ENCODE data around the gene POLD4.
A peak's percentile ranks its signal among the peaks of the same experiment; 100 is the strongest.
"Not testable (repeated sequence)": the region's sequence is repeated elsewhere in the genome, so short reads cannot be mapped to it uniquely, and the experiment has no call there.

The POLD4 gene

DNA sequence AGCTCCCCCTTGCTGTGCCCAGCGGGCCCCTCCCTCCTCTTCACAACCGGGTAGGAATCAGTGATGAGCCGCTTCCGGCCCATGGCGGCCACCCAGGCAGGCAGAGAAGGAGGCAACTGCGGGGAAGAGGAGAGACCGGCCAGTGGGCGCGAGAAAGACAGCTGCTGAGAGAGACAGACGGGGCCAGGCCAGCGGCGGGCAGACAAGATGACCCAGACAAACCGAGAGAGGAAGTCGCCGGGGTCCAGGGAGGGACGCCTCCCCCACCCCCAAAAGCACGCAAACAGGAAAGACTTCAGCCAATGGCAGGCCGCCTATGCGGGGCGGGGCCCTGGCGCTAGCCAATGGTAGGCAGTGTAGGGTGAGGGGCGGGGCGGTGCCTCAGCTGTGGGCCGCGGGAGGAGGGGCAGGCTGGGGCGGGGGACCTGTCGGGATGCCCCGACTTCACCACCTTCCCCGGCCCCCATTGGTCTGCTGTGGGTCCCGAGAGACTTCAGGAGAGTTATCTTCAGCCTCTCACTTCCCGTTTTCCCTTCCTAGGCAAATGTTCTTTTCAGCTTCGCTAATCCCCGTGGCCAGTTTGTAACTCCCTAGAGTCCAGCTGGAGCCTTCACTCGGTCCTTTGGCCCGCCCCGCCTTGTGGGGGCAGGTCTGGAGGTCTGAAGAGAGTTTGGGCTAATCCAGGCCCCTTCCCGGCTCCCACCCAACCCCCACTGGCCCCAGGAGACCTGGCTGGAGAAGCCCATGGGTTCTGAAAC lies at the start of gene POLD4:
Gene POLD4, minus strand, starts transcription at position 230 of the 758 bp plus-strand sequence. Its CDS starts 147 bp downstream, at position 83.
- DNase-seq (ENCODE audit: low read depth in 2 of 3, low spot score in 1 of 3) = peak; percentile 88 to 95 (median 93)

DNA sequence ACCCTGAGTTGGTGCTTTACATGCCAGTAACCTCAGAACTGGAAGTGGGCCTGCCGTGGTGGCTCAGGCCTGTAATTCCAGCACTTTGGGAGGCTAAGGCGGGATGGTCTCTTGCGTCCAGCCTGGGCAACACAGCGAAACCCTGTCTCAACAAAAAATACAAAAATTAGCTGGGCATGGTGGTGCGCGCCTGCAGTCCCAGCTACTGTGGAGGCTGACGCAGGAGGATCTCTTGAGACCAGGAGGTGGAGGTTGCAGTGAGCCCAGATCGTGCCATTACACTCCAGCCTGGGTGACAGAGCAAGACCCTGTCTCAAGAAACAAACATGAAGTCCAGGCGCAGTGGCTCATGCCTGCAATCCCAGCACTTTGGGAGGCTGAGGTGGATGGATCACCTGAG lies 49.7 kb upstream of the POLD4 start:
- DNase-seq (ENCODE audit: low read depth in 2 of 3, low spot score in 1 of 3) = not testable (repeated sequence)

DNA sequence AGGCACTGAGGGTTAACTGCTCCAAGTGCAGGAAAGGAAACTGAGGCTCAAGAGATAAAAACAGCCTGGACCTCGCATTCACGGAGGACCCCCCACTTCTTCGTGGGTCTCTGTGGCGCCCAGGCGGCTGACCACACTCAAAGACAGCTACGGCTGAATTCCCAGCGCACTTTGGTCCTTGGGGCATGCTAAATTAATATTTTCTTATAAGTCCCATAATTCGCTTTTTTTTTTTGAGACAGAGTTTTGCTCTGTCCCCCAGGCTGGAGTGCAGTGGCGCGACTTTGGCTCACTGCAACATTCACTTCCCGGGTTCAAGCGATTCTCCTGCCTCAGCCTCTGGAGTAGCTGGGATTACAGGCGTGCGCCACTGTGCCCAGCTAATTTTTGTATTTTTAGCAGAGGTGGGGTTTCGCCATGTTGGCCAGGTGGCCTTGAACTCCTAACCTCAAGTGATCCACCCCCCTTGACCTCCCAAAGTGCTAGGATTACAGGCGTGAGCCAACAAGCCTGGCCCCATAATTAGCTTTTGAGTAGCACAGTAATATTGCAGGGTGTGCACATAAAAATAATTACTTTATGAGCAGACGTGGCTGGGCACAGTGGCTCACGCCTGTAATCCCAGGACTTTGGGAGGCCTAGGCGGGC lies 49.0 kb upstream of the POLD4 start:
- not testable (repeated sequence) for DNase-seq (ENCODE audit: low read depth in 2 of 3, low spot score in 1 of 3)

DNA sequence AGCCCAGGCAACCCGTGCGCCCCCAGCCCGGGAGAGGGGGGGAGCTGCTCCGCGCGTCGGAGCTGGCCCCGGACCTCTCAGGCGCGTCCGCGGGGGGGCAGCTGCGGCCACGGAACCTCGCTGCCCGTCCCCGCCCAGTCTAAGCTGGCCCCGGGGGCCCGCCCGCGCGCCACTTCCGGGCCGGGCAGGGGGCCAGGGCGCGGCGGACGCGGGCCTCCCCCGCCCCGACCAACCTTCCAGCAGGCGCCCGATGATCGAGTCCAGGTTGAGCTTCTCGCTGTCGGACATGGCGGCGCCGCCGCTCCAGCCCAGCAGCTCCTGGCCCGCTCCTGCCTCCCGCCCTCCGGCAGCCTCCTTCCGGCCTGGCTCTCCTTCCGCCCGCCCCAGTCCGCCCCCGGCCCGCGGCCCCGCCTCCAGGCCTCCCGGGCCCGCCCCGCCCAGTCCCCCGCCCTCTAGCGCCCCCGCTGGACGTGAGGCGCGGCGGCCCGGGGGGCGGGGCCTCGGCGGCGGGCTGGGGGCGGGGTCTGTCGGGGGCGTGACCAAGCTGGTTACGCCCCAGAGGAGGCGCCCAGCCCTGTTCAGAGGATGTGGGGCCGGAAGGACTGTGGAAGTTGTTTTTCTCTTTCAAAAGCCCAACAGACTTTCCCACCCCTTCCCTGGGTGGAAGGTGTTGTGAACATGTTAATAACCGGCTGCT lies 48.3 kb upstream of the POLD4 start, which contains the start of gene PPP1CA:
Gene PPP1CA, minus strand, starts transcription at position 364 of the 697 bp plus-strand sequence. Its CDS starts 76 bp downstream, at position 288.
- DNase-seq (ENCODE audit: low read depth in 2 of 3, low spot score in 1 of 3) = peak; percentile 83 to 92 (median 88)

DNA sequence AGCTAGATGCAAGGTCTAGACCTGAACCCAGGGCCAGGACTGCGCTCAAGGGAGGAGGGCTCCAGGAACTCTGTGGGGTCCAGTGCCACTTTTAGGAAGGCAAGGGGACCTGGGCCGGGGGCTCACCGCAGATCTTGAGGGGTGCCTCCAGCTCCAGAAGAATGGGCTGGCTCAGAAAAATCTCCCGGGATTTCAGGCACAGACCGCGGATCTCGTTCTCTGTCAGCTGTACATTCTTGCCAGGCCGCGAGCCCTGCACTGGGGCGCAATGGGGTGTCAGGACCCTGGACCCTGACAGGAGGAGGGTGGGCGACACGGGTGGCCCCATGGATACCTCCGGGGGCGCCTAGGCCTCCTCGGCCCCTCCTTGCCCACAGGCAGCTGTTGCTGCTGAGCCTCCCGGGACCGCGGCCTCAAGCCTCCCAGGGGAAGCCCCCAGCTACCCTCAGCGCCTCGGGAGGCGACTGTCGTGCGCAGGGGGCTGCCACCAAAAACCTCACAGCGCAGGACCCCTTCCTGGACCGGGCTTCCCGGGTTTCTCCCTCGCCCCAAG lies 47.7 kb upstream of the POLD4 start:
- DNase-seq (ENCODE audit: low read depth in 2 of 3, low spot score in 1 of 3) = no peak

DNA sequence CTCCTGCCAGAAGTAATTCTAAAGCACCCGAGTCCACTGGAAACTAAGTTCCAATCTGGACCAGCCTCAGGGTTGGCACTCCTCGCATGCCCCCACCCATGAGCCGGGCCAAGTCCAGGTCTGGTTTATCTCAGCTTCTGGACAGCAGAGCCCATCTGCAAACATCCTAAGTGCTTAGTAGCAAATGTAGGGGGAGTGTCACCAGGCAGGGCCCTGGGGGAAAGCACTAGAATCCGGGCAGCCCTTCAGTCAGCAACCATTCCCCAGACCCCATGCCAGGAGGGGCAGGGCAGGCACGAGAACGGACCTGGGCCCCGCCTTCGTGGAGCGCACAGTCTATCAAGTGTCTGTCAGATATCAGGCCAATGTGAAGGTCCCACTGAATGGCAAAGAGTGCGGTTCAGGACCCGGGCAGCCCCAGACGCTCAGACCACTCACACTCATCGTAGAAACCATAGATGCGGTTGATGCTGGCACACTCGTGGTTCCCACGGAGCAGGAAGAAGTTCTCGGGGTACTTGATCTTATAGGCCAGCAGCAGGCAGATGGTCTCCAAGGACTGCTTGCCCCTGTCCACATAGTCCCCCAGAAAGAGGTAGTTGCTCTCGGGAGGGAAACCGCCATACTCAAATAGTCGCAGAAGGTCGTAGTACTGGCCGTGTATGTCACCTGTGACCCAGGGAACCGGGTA lies 47.0 kb upstream of the POLD4 start:
- DNase-seq (ENCODE audit: low read depth in 2 of 3, low spot score in 1 of 3) = no peak

DNA sequence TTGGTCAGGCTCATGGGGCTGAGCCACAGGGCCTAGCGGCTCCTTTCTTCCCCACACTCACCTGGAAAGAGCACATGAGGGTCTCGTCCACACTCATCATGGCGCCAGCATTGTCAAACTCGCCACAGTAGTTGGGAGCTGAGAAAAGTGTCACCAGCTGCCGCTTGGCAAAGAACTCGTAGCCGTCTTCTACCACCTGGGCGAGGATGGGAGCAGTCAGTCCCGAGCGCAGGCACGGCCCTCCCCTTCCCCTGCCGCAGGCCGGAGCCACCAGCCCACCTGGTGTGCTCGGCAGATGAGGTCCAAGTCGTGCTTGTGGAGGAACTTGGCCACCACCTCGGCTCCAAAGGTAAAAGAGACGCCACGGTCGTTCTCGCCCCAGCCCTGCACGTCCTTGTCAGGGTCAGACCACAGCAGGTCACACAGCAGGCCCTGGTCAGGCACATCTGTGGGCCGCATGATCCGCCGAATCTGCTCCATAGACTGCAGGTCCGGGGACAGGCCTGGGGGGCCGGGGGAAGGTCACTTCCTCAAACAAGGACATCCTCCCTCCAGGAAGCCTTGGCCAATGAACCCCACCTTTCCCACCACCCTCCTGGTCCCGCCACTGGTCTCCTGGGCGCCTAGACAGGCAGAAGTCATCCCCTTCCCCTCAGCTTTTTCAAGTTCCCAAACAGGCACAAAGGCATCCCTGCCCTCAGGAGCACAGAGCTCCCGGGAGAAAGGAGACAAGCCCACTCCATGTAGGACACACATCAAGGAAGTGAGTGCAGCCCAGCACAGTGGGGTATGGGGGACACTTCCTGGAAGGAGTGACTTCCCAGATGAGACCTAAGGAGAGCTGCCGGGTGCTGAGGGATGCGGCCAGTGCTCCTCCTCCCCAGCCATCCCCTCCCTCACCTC lies 45.6 kb upstream of the POLD4 start:
- DNase-seq (ENCODE audit: low read depth in 2 of 3, low spot score in 1 of 3) = no peak

DNA sequence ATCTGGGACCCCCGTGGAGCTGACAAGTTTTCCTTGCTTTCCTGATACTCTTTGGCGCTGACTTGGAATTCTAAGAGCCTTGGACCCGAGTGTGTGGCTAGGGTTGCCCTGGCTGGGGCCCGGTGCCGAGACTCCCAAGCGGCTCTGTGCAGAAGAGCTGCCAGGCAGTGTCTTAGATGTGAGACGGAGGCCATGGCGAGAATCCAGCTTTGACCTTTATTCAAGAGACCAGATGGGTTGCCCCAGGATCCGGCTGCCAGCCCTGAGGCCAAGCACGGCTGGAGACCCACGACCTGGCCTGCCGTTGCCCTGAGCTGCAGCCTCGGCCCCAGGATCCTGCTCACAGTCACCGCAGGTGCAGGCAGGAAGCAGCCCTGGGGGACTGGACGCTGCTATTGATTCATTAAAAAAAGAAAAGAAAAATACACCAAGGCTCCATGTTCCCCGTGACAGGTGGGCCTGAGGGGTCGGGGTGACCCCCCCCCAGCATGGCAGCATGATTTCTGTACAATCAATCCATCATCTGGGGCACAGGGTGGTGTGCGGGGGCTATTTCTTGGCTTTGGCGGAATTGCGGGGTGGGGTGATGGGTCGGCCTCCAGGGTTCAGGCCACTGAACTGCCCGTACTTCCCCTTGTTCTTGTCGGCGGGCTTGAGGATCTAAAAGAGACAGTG lies 44.8 kb upstream of the POLD4 start:
- DNase-seq (ENCODE audit: low read depth in 2 of 3, low spot score in 1 of 3) = no peak

DNA sequence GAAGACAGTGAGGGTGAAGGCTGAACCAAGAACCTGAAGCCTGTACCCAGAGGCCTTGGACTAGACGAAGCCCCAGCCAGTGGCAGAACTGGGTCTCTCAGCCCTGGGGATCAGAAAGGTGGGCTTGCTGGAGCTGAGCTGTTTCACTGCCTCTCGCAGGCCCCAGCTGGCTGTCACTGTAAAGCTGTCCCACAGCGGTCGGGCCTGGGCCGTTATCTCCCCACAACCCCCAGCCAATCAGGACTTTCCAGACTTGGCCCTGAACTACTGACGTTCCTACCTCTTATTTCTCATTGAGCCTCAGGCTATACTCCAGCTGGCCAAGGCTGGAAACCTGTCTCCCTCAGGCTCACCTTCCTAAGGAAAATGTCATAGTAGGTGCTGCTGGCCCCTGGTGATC lies 44.2 kb upstream of the POLD4 start:
- no peak for DNase-seq (ENCODE audit: low read depth in 2 of 3, low spot score in 1 of 3)

DNA sequence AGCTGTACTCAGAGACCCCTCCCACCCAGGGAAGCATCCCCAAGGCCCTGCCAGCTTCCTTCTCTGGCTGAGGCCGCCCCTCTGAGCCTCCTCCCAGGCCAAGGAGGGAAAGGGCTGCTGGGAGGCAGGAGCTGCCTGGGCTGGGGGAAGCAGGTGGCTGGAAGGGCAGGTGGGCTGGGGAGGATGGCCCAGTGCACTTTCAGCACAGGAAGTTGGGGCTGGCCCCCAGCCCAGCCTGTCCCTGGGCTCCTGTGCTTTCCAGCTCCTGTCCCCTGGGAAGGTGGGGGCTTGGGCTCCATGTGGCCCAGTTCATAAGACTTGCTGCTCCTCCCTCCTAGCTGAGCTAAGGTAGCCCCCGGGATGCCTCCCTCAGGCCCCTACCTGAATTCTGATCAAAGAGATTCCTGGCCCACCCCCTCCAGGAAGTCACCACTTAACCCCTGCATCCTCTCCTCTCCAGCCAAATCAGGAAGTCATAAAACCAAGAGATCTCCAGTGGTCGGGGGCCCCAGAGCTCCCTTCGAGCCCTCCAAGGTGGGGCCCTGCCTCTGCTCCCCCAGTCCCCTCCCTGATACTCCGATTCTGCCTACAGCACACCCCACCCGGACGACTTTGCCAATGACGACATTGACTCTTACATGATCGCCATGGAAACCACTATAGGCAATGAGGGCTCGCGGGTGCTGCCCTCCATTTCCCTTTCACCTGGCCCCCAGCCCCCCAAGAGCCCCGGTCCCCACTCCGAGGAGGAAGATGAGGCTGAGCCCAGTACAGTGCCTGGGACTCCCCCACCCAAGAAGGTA lies 43.4 kb upstream of the POLD4 start:
- DNase-seq (ENCODE audit: low read depth in 2 of 3, low spot score in 1 of 3) = no peak

DNA sequence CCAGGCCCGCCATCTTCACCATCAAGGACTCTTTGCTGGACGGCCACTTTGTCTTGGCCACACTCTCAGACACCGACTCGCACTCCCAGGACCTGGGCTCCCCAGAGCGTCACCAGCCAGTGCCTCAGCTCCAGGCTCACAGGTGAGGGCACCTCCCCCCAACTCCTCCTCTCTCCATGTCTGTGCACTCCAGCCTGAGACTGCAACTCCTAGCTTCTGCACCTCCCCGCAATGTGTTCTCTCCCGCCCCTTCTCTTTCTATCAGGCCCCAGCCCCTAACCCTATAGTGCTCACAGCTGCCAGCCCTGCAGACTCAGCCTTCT lies 42.9 kb upstream of the POLD4 start:
- no peak for DNase-seq (ENCODE audit: low read depth in 2 of 3, low spot score in 1 of 3)

DNA sequence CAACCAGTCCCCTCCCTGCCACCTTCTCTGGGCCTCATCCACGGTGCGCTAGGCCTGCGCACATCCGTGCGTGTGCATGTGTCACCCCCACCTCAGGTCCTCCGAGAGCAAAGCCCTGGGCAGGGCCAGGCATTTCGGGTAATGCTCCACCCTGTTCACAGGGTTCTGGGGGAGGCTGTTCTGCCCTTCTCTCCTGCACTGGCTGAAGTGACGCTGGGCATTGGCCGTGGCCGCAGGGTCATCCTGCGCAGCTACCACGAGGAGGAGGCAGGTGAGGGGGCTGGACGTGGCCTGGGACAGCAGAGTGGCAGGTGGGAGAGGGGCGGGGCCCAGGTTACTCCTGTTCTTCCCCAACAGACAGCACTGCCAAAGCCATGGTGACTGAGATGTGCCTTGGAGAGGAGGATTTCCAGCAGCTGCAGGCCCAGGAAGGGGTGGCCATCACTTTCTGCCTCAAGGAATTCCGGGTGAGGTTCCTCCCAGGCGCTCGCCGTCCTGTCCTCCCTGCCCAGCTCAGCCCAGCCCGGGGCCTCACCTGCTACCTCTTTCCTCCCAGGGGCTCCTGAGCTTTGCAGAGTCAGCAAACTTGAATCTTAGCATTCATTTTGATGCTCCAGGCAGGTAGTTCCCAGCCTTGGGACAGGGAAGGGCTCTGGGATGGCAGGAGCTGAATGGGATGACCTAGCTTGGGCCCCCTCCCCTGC lies 42.4 kb upstream of the POLD4 start:
- DNase-seq (ENCODE audit: low read depth in 2 of 3, low spot score in 1 of 3) = no peak

DNA sequence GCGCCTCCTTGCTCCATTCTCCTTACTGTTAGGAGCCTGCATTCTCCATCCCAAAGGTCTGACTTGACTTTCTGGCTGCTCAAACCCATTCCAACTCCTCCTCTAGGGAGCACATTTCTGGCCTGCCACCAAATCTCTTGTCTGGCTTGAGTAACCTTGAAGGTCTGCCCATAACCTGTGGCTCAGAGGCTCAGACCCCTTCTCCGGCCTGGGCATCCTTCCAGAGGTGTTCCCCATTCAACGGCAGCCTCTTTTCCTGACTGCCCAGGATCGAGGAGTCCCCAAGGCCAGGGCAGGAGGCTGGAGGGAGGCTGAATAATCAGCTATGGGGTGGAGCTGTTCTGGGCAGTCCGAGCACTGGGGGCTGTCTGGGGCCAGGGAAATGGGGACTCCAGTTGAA lies 40.6 kb upstream of the POLD4 start:
- DNase-seq (ENCODE audit: low read depth in 2 of 3, low spot score in 1 of 3) = no peak

DNA sequence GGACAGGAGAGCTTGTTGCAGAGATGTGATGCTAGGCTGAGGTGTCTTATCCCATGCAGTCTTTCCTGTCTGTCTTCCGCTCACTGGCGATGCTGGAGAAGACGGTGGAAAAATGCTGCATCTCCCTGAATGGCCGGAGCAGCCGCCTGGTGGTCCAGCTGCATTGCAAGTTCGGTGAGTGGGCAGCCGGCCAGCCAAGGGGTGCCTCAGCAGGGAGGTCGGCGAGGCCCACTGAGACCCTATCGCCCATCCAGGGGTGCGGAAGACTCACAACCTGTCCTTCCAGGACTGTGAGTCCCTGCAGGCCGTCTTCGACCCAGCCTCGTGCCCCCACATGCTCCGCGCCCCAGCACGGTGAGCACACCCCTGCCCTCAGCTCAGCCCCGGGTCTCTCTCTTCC lies 40.1 kb upstream of the POLD4 start:
- DNase-seq (ENCODE audit: low read depth in 2 of 3, low spot score in 1 of 3) = no peak

DNA sequence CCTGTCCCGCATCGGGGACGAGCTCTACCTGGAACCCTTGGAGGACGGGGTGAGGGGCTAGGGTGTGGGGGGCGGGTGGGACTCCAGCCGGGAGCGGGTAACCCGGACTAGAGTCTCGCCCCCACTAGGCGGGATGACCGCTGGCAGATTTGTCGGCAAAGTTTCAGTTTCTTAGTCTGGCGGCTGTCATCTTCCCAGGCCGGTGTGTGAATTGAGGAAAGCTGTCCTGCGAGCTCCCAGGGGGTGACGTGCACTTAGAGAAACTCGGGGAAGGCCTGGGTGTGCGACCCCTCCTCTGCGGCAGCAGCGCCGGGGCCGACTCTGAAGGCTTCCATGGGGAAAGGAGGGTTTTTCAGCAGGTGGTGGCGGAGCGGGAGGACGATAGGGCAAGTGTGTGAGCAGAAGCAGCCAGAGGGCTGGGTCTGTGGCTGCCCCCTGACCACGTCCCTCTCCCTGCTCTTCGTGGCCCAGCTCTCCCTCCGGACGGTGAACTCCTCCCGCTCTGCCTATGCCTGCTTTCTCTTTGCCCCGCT lies 38.9 kb upstream of the POLD4 start:
- no peak for DNase-seq (ENCODE audit: low read depth in 2 of 3, low spot score in 1 of 3)

DNA sequence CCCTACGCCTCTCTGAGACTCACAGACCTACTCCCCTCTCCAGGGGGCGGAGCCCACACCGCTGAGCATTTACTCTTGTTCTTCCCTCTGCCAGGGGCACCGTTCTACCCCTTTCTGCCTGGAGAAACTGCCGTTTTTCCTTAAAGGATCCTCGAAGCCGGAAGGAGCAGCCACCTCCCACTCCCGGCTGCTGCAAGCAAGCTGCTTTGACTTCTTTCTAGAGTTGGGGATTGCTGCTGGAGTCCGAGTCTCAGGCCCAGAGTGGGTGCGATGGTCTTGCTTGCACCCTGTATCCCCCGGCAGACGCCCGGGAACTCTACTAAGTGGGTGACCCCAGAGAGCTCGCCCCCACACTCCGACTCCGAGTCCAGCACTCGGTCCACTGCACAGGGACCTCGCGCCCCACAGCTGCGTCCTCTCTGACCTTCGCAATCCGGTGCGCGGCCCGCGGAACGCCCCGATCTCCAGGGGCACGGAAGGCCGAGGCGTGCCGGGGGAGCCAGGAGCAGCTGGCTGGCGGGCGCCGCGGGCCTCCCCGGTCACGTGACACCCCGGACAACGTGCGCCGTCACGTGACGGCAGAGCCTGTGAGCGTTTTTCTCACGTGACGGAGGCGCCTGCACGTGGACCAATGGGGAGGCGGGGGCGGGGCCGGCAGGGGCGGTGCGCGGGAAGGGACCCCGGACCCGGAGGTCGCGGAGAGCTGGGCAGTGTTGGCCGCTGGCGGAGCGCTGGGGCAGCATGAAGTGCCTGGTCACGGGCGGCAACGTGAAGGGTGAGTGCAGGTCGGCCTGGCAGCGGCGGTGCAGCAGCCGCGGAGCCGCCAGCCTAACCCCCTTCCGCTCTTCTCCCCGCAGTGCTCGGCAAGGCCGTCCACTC lies 38.2 kb upstream of the POLD4 start, which contains the start of gene RAD9A:
Gene RAD9A, plus strand, starts transcription at position 683 of the 879 bp plus-strand sequence. Its CDS starts 59 bp downstream, at position 742.
- peak; percentile 86 to 94 (median 90) for DNase-seq (ENCODE audit: low read depth in 2 of 3, low spot score in 1 of 3)

DNA sequence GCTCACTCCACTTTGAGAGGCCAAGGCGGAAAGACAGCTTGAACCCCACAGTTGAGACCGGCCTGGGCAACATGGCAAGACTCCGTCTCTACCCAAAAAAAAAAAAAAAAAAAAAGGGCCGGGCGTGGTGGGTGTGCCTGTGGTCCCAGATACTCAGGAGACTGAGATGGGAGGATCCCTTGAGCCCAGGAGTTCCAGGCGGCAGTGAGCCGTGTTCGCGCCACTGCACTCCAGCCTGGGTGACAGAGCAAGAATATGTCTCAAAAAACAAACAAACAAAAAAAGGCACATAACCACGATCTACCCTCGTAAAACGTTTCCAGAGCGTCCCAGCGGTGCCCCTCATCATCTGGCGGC lies 37.6 kb upstream of the POLD4 start:
- DNase-seq (ENCODE audit: low read depth in 2 of 3, low spot score in 1 of 3) = no peak
